ENCODE measurements around the gene MMP20.

Gene MMP20

DNA sequence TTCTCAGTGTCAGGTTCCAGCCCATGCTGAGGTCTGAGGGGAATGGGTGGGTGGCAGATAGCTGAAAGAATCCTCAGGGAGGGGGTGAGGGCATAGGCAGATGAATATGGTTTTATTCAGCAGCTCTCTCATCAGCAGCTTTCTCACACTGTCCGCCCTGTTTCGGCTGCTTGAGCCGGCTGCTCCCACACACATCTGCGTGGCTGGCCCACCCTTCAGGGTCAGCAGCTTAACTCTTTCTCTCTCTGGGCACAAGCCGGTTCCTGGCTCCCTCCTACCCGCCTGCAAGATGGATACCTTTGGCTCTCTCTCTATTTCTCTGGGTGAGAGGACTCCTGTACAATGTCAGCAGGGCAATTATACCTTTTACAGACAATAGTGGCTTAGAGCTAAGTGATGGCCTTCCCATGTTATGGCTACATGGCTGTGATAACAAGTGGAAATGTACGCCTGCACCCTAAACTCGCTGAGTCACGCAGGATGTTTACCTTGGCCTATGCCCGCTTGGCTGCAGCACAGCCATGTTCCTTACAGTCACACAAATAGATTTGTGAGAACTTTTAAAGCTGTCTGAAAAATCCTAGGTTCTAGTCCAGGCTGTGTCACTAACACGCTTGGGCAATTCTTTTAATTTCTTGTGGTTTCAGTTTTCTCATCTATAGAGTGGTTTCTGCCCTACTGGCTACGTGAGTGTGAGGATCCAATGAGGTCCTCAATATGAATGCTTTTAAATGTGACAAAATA lies 4.1 kb downstream of the MMP20 start:
- DNase-seq, result no peak

DNA sequence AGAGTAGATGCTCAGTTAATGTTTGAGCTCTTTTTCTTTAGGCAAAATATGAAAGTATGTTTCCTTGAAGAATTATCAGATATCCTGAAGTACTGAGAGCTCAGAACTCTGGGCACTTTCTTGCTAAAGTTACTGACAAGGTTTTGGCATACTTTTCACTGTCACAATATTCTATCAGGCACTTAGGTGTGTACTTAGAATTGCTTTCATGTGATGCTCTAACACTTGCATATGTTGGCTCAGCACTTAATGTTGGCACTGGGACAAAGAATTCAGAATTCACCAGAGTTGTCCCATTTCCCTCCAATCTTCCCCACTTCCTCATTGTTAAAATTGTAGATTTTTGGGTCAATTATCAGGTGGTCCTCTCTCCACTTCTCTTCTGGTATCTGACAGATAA lies 5.0 kb downstream of the MMP20 start:
- DNase-seq, result no peak

DNA sequence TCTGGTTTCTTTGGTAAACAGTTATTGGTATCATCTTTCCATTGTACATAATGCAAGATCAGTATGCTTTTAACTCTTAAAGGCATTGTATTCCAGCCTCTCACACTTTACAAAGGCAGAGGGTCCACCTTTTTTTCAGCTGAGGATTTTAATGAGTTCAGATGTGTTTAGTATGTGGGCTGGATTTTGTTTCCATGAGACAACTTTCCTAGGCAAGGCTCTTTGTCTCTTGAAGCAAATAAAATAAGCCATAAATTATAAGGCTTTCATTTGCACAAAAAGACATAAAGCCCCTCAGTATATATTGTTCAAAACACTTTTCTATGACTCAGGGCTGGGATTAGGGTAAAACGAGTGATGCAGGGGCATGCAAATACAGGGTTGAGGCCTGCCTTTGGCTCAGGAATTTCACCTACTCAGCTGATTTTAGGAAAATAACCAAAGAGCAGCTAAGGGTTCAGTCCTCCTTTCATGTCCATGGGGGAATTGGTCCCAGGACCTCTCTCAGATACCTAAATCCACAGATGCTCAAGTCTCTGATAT lies 7.6 kb downstream of the MMP20 start:
- no peak for DNase-seq

DNA sequence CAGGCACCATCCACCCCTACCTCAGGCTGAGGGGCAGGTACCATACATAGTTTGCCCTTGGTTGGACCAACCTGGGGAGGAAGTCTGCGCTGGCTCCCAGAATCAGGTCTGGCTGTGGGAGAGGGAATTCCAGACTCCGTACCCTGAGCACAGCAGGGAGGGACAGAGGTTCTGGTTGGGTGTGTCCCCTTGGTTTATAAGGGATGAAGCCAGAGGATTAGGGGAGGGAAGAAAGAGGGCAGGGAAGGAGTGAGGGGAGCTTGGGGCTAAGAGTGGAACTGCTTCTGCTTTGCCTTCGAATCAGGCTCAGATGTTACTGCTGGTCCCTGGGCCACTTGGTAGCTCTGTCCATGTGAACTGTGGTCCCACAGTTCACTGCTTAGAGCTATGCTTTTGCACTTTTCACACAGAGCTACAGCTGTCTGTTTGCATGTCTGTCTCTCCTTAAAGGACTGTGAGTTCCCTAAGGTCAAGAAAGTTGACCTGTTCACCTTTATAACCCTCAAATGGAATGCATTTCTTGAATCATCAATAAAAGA lies 9.2 kb downstream of the MMP20 start:
- DNase-seq, result no peak

DNA sequence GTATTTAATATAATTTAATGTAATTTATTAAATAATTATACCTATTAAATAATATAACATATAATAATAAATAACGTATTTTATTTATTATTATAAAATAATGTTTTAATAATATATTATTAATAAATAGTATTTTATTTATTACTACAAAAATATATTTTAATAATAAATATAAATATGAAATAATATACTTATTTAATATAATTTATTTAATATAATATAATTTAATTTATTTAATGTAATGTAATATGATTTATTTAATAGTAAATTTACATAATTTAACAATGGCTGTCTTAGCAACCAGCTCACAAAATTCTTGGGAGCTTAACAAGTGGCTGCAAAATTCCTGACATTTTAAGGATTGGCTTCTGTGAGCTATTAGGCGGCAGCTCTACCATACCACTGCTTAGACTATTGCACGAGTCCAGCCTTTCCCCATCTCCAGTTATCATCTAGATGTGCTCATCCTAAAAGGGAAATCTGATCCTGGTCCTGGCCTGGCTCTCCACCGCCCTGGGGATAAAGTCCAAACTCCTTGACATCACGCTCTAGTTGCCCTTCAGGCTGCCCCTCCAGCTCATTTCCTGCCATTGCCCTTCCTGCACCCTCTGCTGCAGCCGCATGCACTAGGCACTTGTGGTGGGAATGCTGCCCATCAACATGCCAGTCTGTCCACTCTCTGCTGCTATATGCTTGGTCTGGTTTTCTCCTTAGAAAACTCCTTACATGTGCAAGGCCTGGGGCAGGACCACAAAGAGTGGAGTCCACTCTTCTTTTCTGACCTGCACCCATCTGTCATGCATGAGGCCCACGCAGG lies 9.8 kb downstream of the MMP20 start:
- DNase-seq, result no peak

DNA sequence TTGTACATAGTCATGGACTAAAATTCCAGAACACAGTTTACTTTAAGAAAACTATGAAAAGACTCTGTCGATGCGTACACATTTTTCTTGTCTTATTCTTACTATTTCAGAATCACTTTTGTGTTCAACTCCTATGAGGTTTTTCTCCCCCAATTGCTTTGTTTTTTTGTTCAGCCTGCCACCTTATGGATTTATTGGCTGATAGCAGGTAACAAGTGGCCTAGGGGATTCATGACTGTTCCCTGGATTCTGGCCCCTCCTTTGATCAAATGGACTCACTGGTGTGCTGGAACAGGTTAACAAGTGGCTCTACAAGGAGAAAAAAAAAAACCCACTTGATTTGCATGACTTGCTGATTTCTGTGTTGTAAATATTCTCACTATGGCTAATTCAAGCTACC lies 10.6 kb downstream of the MMP20 start:
- DNase-seq, result no peak

DNA sequence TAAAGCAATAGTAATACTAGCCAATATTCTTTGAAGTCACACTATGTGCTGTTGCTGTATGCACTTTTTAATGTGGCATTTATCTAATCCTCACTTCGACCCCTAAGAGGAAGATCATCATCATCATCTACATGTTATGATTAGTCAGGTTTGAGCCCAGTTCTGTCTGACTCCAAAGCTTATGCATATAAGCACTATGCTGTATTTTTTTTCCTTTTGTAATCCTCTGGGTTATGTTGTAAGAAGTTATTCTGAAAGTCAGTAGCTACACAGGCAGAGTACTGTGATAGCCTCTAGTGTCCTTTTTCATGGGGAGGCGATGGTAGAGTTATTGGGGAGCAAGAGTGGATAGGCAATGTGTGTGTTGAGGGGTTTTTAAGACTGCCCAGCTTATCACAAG lies 11.1 kb downstream of the MMP20 start:
- DNase-seq, result no peak

DNA sequence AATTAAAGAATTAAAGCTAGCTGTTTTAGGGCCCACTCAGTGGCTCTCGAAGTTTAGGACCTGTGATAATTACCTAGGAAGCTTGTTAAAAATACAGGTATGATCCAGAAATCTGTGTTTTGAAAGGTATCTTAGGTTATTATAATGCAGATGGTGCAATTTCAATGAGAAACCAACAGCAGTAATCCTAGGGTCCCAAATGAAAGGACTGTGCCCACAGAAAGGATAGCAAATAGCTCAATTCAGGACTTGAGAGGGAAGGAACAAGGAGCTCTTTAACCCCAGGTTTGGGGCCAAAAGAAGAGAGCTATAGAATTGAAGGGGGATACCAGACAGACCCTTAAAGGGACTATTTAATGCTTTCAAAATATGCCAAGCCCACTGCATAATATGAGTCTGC lies 11.7 kb downstream of the MMP20 start:
- no peak for DNase-seq

DNA sequence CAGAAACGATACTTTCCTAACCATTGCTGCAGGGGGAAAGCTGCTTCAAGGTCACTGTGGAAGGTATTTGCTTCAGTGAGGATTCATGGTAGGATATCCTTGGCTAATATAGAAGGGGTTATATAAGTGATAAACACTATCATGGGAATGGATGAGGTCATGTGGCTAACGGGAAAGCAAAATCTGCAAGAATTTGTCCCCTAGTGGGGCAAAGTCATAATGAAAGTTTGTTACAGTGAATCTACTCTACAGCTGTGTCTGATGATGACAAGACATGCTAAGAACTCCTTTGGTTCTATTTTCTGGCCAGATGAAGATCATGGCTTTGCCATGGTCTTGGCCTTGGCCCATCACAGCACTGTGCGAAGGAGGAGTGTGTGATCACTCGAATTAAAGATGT lies 13.8 kb downstream of the MMP20 start:
- DNase-seq, result no peak

DNA sequence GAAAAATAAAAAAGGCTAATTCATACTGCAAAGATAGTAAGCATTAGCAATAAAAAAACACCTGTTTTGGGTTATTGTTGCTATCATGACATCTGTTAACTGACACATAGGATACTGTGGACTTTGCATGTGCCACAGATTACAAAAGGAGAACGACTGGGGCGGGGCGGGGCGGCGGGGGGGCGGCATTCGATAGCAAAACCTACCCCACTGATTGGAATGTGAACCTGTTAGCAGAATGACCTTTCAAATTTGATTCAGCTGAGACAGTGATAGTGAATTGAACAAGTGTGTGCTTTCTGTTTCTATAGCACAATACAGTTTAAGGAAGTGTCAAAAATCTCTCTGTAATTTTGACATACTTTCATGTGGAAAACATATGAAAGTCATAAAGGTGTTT lies 14.9 kb downstream of the MMP20 start:
- DNase-seq, result no peak

DNA sequence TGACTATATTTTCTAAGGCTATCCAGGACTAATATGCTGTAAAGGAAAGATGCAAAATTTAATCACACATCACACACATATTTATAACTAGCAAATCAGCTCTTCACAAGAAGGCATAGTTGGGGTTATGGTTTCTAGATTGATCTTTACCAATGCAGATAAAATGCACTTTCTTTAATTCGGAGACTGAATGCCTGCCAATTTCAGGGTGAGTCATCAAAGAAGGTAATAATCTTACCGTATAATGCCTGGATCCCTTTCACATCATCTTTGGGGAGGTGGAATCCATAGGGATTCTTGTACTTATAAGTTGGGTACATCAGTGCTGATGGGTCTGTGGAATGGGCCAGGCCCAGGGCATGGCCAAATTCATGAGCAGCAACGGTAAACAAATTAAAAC lies 16.4 kb downstream of the MMP20 start:
- no peak for DNase-seq

DNA sequence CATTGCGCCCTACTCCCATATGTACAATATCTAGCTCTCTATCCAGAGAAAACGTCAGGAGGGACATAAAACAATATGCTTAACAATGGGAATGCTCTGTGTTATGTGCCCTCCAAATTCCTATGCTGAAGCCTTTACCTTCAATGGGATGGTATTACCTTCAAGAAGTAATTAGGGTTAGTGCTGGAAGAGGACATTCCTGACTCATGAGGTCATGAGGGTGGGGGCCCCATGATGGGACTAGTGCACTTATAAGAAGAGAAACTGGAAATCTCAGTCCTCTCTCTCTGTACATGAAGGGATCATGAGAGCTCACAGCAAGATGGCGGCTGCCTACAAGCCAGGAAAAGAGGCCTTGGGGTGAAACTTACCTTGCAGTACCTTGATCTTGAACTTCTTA lies 20.3 kb downstream of the MMP20 start:
- DNase-seq, result no peak

DNA sequence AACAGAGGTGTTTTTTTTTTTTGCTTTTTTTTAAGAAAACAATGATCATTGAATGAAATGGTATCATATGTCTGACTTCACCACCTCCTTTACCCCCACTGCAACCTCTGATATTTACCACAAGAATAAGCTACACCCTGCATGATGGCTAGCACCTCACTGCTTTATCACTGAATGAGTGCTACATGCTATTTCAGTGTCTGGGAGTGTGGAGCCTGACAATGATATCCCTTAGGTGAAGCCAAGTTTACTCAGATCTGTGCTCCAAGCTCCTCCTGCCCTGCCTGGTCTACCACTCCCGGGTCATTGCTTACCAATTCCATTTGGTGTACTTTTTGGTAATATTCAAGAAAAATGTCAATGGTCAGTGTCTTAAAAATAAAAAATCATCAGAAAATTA lies 21.1 kb downstream of the MMP20 start:
- no peak for DNase-seq

DNA sequence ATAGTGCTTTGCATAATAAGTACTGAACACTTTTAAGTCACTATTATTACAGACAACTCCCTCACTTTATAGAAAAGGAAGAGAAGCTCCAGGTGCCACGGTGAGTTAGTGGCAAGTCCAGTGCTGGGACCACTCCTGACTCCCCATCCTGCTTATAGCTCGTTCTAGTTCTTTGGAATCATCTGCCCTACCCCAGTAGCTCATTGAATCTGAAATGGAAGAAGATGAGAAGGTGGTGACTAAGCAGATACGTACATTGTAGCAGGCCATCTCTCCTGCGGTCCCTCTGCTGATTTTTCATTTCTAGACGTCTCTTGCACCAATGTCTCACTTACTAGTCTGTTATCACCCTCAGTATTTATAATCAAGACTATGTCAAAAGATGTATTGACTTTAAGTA lies 21.6 kb downstream of the MMP20 start:
- no peak for DNase-seq

DNA sequence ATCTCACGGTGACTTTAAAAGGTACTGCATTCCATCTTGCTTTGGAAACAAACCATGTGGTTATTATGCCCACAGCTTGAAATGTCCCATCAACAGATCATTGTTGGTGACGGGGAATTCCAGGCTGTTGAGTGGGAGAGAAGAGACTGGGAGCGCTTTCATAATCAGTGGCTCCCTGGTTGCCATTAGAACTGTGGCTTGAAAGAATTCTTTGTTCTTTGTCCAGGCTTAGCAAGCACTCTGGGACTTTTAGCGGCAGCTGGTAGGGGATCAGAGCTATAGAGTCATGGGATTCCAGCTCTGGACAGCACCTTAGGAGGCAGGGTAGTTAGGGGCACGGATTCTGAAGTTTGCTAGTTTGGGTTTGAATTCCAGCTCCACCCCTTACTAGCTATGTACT lies 22.0 kb downstream of the MMP20 start:
- no peak for DNase-seq

DNA sequence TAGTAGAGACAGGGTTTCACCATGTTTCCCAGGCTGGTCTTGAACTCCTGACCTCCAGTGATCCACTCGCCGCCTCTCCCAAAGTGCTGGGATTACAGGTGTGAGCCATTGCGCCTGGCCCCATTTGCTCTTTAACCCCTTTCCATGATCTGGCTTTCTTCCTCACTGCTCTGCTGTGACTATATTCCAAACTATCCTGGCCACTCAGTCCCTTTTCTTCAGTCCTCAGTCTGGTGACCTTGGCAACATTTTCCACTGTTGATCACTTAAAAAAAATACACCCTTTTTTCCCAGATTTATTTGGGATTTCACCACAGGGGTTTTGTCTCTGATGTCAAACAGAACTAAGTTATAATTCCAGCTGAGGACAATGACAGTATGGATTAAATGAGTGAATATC lies 24.5 kb downstream of the MMP20 start:
- DNase-seq, result no peak

DNA sequence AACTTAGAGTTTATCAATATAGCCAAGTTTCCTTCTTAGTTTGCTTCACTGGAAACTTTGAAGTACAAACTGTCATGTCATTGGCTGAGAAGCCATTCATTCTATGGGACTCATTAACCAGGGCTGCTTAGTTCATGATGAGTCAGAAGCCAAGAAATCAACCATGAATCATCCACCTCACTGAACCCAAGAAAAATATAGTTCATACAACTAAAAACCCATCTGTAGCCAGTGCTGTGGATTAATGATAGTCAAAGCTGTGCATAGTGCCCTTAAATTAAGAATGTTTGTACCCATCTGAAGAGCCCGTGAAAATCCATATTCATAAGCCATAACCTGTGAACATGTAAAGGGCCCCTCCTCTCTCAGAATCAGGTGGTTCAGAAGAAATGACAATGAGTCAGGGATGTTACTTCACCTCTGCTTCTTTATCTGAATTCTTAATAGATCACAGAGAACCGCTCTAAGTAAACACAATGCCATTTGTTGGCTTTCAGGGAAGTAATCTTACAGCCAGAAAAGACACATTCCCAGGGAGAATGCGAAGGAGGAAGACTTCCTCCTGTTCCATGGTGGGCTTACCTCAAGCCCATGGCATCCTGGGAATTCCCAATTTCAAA lies 25.4 kb downstream of the MMP20 start:
- DNase-seq, result no peak

DNA sequence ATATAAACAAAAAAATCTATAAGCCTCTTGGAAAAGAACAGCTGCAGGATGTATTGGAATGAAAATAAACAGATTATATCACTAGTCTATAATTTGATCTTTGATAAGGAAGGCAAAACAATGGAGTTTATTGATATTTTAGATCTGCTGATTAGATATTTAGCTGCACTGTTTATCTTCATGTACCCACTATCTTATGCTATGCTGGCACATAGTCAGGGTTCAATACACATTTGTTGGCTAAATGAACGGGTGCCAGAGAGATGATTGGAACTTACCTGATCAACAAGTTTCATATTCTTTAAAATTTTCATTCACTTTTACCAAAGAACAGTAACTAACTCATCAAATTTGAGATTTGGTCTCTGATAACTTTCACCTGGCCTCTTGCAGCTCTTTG lies 26.9 kb downstream of the MMP20 start:
- no peak for DNase-seq

DNA sequence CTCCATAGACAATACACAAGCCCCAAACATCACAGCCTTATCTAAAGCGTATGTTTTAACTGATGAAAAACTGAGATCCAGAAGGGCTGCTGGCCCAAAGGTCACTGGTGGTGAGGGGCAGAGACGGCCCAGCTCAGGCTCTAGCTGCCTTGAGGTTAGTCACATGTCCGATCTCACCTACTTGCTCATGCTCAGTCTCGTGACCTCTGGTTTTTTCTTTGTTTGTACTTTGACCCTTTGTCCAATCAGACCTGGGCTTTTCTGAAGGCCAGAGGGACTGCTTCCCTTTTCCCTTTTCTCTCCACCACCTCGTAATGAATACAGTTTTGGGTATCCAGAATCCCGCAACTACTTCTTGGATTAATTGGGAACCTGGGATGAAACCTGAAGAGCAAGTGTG lies 28.6 kb downstream of the MMP20 start:
- DNase-seq, result no peak

DNA sequence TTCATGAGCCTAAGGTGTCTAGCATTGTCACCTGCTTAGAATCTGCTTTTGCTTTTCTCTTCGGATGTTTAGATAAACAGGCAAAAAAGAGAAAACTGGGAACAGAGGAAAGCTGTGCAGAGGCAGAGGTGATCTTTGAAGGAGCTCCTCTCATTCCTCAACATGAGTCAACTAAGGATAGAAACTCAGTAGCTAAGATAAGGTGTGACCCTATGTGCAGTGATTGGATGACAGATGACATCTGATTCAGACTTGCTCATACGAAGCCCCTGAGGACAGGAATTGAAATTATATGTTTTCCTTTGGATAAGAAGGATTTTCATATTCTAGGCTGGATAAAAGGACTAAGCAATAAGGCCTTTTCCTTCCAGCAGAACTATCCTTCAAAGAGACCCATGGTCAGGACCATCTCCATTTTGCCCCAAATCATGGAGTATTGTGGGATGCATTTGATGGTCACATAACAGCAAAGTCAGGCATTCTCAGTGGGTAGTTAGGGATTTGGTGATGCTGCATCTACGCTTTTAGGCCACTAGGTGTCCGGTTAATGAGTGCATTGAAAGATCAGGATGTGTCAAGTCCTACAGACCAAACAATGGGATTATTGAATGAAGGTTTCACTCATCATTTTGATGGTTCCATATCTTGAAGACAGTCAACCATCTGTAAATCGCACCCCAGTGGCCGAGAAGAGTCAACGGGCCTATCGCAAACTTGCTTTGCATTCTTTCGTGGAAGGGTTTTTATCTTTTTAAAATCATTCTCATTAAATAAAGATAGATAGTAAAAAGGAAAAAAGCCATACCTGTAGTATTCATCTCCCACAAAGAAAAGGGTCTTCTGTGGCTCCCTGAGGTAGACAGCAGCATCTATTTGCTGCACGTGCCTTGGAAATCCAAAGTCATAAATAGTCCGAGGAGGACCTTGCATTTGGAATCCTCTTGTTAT lies 32.2 kb downstream of the MMP20 start:
- no peak for DNase-seq

DNA sequence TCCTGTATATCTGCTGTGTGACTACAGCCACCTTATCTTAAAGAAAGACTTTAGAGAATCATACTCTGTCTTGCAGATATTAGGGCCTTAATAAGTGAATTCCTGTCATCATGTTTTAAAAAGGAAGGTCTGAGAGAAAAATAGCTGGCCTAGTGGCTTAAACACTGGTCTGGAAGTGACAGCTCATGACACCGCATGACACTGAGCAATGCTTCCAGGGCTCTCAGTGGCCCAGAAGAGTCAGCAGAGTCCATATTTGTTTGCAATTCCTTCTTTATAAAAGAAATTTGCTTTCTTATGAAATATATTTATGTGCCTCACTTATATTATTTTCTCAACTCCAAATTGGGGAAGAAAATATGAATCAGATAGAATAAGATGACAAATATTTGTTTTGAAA lies 33.0 kb downstream of the MMP20 start:
- DNase-seq, result no peak

DNA sequence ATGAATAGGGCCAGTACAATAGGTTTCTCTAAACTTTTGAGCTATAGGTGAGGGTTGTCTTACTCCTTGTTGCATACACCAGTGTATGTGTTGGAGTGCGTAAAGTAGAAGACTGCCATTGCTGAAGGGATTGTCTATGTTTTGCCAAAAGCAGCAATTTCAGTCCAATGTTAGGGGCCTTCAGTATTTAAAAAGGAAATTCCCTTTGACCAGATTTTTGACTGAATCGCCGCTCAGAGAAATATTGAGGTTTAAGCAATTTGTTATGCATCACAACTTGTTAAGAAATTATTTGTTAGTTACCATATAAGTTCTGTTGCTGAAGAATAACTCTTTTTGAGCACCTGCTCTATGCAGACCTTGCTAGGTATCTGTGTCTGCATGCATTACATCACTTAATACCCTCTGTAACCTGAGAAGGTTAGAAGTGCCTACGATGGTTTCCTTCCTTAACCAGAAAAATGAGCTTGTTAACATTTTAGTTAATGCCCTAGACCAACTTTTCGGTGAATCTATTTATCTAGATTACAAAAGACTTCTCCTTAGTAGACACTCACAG lies 33.9 kb downstream of the MMP20 start:
- no peak for DNase-seq

Data from CD4-positive, alpha-beta T cell treated with Interleukin-6 for 4 hours (primary cell).